ENCODE measurements around the gene SLC29A2. TPM values are rescaled to one million over a fixed set of nuclear protein-coding genes. Genes with fewer than 3 reads are reported as not detected.

Gene SLC29A2
- total and polyA plus RNA-seq, 2 of the 8 experiments (the other 6 are each of a cell fraction or from before 2014, with no cell fraction given): 29.3 to 31.6 TPM

- TF ChIP-seq, protein P1, sequence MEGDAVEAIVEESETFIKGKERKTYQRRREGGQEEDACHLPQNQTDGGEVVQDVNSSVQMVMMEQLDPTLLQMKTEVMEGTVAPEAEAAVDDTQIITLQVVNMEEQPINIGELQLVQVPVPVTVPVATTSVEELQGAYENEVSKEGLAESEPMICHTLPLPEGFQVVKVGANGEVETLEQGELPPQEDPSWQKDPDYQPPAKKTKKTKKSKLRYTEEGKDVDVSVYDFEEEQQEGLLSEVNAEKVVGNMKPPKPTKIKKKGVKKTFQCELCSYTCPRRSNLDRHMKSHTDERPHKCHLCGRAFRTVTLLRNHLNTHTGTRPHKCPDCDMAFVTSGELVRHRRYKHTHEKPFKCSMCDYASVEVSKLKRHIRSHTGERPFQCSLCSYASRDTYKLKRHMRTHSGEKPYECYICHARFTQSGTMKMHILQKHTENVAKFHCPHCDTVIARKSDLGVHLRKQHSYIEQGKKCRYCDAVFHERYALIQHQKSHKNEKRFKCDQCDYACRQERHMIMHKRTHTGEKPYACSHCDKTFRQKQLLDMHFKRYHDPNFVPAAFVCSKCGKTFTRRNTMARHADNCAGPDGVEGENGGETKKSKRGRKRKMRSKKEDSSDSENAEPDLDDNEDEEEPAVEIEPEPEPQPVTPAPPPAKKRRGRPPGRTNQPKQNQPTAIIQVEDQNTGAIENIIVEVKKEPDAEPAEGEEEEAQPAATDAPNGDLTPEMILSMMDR (IDR thresholded peaks at IDR 0.05; ENCODE audit: control extremely low read depth in 1 of 3, insufficient read depth in 1 of 3, low read depth in 1 of 3, low read length in 3 of 3): no peak
- TF ChIP-seq POU5F1 (IDR thresholded peaks at IDR 0.05; ENCODE audit: low read depth, low read length) (no peak), PHF8 (conservative IDR thresholded peaks at IDR 0.05; ENCODE audit: low read depth, low read length) (no peak), KDM4A (IDR thresholded peaks at IDR 0.05; ENCODE audit: low read depth, low read length, severe bottlenecking) (no peak), RNF2 (IDR thresholded peaks at IDR 0.05; ENCODE audit: borderline replicate concordance, low read depth, low read length, missing control alignments, poor library complexity, severe bottlenecking) (no peak), CREB1 (IDR thresholded peaks at IDR 0.05) (no peak)
Observed at GRCh38 chr11:66363187-66363601, 8.4 kb downstream of the SLC29A2 start (continued).
